HG02852 (cell line): ENCODE results near the gene SLC48A1.

Experiments
- ATAC-seq: cut with Tn5 transposase; IDR thresholded peaks from one replicate; pipeline ENCODE4 v1.9.1; 2021; ENCODE audit warnings: mild to moderate bottlenecking, moderate library complexity; ENCODE audit not compliant: unreplicated experiment

SLC48A1 gene

DNA sequence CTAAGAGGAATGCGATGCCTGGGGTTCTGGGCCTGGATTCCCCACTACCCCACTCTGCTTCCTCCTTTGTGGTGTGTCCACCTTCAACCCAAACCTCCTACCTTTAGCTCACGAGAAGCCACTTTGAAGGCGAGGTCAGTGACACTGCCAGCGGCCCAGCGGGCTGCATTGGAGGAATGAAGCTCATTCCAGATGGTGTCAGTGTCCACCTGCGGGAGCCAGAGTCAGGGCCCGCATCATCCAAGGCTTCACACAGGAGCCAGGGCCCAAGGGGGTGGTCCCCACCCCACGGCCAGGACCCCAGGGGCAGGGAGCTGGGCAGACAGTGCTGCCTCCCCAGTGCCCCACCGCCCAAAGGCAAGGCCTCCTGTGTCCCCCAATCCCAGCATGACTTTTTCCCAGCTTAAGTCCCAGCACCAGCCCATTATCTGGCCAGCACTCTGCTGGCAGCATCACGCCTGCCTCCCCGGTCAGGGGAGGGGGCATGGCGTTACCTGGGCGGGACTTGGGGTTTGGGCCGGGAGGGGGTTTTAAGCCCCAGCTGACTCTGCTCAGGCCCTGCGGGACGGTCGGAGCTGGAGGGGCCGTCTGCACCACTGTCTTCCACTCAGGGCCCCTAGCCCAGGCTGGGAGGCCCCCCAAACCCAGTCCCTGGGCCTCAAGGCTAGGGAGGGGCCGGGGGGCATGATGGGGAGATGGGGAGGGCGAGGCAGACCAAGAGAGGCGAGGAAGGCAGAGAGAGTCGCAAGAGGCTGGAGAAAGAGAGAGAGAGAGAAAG lies 16.9 kb downstream of the SLC48A1 start:
- ATAC-seq, result no peak

DNA sequence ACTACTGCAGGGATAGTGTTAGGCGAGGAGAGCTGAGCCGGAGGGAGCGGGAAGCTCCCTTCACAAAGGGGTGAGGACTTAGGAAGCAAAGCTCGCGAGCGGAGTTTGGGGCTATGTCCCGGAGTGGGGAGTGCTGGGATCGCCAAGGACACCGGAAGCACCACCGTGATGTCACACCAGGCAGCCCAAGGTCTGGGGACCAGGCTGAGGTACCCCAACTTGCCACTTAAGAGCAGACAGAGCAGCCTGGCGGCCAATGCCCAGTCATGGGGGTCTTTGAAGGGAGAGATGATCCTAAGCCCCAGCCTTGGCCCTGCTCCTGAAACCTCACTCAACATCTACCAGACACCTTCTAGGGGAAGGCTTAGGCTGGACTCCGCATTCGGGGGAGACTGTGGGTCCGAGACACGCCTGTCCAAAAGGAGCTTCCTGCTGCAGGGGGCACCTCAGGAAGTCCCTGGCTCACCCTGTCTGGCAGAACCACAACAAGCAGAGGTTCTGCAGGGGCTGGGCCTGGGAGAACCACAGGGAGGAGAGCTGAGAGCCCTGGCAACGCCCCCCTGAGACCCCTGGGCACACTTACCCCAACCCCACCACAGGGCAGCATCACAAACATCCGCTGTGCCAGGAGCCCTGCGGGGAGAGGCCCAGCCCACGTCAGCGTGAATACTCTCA lies 17.8 kb downstream of the SLC48A1 start:
- ATAC-seq, result no peak

DNA sequence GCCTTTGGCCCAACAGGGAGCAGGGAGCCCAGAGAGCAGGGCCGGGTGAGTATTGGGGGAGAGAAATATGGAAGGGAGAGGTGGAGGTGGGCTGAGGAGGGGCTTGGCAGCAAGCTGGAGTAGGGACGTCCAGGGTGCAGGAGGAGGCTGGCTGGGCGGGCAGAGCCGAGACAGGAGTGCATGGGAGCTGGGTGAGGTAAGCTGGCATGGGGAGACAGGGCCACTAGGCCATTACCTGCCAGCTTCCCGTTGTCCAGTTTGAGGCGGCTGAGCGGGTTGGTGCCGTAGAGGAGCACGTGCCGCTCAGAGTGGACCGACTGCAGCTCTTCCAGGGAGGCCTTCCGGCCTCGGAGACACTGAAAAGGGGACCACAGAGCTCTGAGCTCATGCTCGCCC lies 18.3 kb downstream of the SLC48A1 start:
- ATAC-seq, result no peak

DNA sequence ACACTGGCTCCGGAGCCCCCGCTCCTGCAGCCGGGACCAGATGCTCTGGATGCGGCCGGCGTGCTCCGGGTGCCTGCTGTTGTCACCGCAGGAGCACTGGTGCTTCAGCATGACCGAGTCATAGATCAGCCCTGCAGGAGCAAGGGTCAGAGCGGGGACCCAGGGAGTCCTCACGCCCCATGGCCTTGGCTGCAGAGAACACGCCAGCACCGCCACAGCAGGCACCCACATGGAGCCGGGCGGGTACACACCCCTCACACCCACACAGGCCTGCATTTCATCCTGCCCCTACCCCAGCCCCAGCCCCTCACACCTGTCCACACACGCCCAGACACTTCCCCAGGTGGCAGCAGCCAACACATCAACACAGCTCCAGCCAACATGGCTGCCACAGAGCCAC lies 18.8 kb downstream of the SLC48A1 start:
- no peak for ATAC-seq

DNA sequence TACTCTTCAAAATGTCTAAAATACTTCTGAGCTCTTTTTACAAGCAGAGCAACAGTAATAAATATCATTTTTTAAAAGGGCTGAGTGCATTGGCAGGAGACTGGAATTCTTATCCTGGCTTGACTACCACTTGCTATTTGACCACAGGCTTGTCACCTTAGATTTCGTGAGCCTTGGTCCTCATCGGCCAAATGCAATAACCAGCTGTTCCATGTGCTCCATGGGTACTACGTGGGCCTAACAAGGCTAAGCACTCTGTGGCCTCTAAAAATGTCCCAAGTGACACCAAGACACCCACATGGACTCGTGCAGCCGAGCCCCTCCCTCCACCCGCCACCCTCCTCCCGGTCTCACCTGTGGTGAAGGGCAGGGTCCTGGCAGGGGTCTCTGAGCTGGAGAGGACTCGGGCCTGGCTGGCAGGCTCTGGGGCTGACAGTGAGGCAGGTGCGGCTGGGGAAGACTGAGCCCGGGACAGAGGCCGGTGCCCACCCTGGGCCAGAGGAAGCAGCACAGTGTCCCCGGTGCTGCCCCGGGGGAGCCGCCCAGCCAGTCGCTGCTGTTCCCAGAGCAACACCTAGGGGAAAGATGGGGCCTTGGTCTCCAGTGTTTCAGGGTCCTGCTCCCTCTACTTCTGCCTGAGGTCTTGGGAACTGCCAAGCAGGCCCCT lies 20.1 kb downstream of the SLC48A1 start:
- no peak for ATAC-seq

DNA sequence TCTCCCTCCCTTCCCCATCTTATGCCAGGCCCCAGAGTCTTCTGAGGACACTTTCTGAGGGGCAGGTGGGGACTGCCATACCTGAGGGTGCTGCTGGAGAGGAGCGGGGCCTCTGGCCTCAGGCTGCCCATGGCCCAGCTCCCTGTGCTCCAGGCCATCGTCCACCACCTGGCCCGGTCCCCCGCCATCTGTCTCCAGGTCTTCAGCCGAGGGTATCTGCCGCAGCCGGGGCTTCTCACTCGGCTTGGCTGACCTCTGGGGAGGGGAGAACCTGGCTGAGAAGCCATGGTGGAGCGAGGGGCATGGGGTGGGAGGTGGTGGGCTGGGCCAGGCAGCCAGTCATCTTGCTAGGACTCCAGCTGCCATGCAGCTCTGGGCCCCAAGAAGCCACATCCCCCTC lies 21.6 kb downstream of the SLC48A1 start:
- ATAC-seq, result no peak

DNA sequence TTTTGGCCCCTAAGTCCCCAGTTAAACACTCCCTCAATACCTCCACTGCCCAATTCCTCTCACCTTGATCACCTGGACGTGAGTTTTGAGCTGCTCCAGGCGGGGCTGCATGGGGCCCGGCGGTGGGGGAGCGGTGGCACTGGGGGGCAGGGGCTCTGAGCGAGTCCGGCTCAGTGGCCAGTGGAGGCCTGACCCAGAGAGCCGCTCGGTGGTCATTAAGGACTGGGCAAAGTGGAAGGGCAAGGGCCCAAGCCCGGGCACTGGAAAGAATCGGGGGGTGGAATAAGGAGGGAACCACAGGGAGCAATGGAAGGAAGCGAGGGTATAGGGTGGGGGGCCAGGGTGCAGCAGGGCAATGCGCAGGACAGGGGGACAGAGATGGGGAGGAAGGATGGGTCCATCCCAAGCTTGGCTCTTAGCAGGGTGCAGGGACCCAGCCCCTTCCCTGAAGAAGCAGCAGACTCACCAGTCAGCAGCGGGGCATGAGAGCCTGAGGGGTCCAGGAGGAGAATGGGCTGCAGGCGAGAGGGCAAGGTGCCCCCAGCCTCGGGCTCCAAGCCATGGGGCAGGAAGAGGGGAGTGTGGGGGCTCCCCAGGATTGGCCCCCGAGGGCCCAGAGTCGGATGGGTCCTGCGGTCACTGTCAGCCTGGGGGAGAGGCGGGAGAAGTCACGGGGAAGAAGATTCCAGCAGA lies 22.2 kb downstream of the SLC48A1 start:
- no peak for ATAC-seq

DNA sequence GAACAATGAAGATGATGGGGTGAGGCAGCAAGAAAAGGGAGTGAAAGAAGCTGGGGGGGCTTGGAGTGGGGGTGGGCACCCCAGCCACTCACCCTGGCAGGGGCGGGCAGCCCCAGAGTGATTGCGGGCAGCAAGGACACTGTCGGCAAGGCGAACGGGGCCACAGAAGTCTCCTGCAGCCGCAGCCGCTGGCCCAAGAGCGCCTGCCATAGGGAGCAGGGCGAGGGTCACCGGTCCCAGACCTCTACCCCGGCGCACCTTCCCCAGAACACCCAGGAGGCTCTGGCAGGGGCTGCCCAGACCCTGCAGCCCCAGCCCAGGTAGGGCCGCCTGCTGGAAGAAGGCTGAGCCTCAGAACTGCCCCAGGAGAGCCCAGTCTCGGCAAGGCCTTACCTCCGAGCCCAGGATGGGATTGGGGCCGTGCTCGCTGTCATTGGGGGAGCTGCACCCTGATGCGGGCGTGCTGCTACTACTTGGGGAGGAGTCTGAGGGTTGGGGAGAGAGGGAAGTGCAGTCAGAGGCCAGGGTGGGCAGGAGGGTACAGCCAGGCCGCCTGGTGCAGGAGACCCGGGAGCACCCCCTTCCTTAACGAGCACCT lies 22.9 kb downstream of the SLC48A1 start:
- ATAC-seq, result no peak

DNA sequence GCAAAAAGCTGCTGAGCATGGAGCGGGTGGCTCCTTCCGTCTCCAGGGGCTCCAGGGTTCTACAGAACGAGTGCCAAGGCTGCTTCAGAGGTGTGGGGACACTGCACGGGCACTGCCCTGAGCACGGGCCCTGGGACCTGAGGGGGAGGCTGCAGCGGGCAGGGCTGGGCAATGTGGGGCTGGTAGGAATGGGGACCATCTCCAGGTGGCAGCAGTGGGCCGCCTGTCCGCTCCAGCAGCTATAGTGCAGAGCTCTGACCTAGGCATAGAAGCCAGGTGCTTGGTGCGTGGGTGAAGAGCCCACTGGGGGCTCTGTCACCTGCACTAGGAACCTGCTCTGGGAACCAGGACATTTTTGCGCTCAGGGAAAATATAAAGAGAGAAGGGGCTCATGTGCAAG lies 24.4 kb downstream of the SLC48A1 start:
- peak; percentile 57 for ATAC-seq

DNA sequence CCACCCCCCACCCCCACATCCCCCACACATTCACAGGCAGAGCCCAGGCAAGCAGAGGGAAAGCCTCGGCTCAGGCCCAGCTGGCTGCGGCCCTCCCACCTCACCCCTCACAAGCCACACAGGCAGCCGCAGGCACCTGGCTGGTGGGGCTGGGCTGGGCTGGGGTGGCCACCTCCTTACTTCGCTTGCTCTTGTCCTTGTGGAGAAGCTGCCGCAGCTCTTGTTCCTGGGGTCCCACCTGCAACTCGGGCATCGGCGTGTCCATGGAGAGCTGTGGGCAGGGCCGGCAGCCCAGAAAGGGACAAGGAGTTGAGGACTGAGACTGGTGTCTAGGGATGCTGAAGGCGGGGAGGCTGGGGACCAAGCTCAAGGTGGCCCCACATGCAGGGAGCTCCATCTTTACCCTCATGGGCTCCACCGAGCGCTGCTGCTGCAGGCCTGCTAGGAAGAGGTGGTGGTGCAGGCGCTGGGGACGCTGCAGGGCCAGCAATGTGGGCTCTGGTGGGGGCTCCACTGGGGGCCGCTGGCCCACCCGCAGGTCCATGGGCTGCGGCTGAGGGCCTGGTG lies 25.4 kb downstream of the SLC48A1 start:
- no peak for ATAC-seq

DNA sequence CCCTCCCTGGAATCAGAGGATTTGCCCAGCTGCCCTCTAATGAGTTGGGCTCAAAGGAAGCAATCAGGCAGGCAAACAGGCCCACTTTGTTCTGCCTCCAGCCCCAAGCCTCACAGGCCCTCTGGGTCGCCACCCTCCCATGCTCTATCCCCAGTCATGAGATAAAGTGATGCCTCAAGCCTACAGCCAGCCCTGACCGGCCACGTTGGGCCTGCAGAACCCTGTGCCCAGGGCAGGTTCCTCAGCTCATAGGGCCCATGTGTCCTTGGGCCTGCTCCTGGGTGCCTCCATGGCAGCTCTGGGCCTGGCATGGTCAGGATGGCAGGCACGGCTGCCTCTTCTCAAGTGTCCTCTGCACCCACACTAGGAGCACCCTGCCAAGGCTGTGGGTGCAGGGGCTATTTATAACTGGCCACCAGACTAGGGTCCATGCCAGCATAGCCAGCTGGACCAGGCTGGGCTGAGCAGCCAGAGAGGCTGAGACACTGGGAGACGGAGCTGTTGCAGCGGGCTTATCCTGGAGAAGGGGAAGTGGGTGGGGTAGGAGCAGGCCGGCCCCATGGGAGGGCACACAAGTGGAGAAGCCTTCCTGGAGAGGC lies 26.4 kb downstream of the SLC48A1 start:
- ATAC-seq, result no peak

DNA sequence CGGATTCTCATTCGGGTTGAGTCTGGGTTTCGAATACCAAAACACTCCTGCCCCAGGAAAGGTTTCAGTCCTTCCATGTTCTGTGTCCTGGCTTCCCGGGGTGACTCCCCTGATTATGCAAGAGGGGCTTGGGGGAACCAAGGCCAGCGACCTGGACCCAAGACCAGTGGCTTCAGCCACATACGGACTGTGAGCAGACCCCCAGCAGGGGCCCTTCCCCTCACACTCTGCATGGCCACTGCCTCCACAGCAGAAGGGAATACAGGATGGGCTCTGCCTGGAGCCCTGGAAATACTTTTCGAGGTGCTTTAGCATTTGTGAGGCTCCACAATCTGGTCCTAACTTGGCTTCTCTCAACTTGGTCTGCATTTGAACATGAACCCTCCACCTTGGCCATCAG lies 27.5 kb downstream of the SLC48A1 start:
- no peak for ATAC-seq

DNA sequence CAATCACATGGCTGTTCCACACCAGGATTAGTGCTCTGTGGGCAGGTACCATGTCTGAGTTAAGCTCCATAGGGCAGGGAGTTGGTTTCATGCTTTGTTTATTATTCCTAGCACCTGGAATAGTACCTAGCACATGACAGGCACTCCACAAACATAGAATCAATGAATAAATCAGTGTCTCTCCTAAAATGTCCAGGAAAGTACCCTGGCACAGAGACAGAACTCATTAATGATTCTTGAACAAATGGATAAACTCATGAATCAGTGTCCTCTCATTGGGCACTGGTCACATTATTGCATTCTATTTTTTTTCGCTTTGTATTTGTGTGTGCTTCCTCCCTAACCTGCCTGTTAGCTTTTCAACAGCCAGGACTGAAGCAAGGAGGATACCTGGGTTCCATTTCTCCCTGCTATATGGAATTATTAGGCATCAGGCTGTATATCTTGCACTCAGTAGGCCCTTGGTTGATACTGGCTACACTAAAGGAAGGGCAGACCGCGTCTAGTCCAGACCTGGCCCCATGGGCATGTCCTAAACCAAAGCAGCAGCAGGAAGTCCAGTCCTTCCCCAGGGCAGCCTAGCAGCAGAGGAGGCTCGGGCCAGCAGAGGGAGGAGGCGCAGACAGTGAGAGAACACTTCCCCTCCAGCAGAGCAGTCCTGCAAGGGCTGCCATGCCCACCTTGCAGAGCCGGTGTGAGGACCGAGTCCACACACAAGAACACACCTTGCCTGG lies 28.3 kb downstream of the SLC48A1 start:
- ATAC-seq, result no peak

DNA sequence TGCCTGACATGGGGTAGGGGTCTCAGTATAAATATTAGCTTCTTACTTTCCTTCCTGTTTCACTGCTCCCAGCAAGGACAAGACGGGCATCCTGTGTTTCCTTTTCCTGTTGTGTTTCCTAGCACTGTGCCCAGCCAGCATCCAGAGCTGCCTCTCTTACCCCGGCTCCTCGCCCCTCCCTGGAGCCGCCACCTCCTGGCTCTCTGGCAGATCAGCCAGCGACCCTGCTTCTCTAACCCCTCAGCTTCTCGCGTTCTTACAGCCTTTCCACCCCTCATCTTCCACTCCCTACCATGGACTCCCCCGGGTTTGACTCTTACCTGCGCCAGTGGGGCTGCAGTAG lies 28.8 kb downstream of the SLC48A1 start:
- no peak for ATAC-seq

DNA sequence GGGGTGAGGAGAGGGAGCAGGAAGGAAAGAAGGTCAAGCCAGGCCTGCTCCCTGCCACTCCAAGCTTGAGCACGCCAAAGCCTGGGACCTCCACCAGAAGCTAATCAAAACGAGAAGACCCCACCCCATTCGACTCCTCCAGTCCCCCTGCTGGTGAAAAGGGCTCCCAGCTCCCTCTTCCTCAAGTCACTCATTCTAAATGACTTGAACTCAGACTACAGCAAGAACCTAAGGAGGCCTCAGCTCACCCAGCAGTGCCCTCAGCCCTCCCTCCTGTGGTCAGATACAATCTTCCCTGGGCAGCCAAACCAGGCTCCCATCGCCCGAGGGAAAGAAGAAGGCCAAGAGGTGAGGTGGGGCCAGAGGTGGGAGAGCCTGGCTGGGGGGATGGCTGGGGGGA lies 29.3 kb downstream of the SLC48A1 start:
- no peak for ATAC-seq

DNA sequence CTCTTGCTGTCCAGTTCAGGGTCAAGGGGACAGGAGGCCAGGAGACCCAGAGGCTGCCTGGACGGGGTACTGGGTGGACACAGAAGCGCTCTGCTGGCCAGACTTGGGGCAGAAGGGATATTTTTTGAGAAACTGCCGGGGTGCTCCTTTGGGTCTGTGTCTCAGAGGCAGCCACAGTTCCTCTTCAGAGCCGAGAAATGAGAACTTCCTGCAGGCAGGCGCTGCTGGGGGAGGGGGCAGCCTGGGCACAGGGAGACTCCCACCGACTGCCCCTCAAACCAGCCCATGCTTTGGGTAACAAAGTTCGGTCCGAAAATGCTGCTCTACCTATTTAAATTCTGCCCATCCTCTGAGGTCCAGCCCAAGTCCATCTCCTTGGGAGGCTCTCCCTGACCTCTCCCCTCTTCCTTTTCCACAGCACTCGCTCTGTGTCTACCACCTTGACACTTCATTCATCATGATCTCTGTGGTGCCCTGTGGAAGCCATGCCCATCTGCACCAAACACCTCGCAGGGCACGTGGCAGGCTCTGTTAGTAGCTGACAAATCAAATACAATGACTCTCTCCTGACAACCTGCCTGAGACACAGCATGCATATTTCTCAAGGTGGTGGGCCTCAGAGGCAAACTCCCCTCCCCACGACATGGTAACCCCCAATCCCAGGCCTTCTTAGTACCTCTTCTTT lies 30.3 kb downstream of the SLC48A1 start:
- no peak for ATAC-seq

DNA sequence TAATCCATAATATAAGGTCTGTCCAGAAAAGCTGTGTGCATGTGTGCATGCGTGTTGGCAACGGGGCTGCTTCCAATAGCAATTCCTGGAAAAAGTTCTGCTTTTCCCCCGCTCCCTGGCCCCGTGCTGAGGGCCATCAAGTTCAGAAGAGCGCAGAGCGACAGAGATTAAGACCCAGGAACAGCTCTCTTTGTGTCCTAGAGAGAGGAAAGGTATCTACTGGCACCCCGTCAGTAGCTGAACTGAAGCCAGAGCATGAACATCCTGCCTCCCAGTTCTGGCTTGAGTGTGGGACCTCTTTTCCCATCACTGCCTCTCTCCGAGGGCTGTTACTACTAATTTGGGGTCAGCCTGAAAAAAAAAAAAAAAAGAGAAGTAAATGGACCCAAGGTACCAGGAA lies 31.1 kb downstream of the SLC48A1 start:
- no peak for ATAC-seq

DNA sequence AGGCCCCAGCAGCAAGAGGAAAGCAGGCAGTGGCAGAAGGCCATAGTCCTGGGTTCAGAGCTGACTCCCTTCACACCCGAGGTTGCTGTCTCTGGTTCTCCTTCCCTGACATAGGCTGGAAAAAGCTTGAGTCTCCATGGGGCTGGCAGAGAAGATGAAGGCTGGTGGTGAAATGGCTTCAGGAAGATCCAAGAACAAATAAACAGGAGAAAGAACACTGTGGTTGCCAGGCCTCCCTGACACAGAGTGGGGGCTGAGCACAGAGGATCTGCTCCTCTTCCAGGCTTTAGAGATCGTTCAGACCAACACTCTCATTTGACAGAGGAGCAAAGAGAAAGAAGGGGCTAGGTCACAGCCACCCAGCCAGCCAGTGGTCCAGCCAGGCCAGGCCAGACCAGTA lies 32.4 kb downstream of the SLC48A1 start:
- ATAC-seq, result no peak

DNA sequence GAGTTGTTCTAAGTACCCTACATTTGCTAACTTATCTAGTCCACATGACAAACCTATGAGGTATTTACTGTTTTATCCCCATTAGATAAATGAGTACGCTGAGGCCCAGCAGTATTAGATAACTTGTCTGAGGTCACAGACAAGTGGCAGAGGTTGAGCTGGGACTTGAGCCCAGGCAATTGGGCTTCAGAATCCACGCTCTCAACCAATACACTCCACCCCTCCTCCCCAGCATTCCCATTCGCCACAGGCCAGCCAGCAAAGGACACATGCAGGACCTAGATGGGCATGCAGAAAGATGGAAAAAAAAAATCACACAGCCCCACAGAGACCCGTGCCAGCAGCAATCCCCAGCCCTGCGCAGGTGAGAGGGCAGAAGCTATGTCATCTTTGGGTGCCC lies 34.3 kb downstream of the SLC48A1 start:
- no peak for ATAC-seq
